ENCODE results near the gene HS6ST3.
A peak's percentile ranks its signal among the peaks of the same experiment; 100 is the strongest.

Gene HS6ST3

GRCh38 chr13:96573563-96573962 is 483.7 kb downstream of the HS6ST3 start:
- no peak for DNase-seq

- DNase-seq, result no peak
Observed at GRCh38 chr13:96575423-96576320, 485.8 kb downstream of the HS6ST3 start.

GRCh38 chr13:96581741-96582140 is 491.8 kb downstream of the HS6ST3 start:
- DNase-seq, result peak; percentile 41

GRCh38 chr13:96615252-96615651 is 525.3 kb downstream of the HS6ST3 start:
- no peak for DNase-seq

- DNase-seq, result no peak
Observed at GRCh38 chr13:96617528-96617927, 527.6 kb downstream of the HS6ST3 start.

GRCh38 chr13:96621634-96622183 is 531.8 kb downstream of the HS6ST3 start:
- DNase-seq, result no peak

- no peak for DNase-seq
Observed at GRCh38 chr13:96629331-96629730, 539.4 kb downstream of the HS6ST3 start.

GRCh38 chr13:96632536-96633320 is 542.8 kb downstream of the HS6ST3 start:
- no peak for DNase-seq

- no peak for DNase-seq
Observed at GRCh38 chr13:96636001-96636709, 546.2 kb downstream of the HS6ST3 start.

GRCh38 chr13:96637039-96637438 is 547.1 kb downstream of the HS6ST3 start:
- no peak for DNase-seq

GRCh38 chr13:96646101-96646500 is 556.2 kb downstream of the HS6ST3 start:
- no peak for DNase-seq

GRCh38 chr13:96646515-96647211 is 556.8 kb downstream of the HS6ST3 start:
- no peak for DNase-seq

- no peak for DNase-seq
Observed at GRCh38 chr13:96650301-96650886, 560.5 kb downstream of the HS6ST3 start.

GRCh38 chr13:96651598-96651997 is 561.7 kb downstream of the HS6ST3 start:
- DNase-seq, result no peak

GRCh38 chr13:96652506-96652905 is 562.6 kb downstream of the HS6ST3 start:
- DNase-seq, result no peak

- no peak for DNase-seq
Observed at GRCh38 chr13:96661612-96662011, 571.7 kb downstream of the HS6ST3 start.

- no peak for DNase-seq
Observed at GRCh38 chr13:96662036-96662435, 572.1 kb downstream of the HS6ST3 start.

- no peak for DNase-seq
Observed at GRCh38 chr13:96667294-96668018, 577.5 kb downstream of the HS6ST3 start.

GRCh38 chr13:96671073-96671472 is 581.2 kb downstream of the HS6ST3 start:
- DNase-seq, result no peak

- DNase-seq, result no peak
Observed at GRCh38 chr13:96672016-96672415, 582.1 kb downstream of the HS6ST3 start.

GRCh38 chr13:96673825-96674224 is 583.9 kb downstream of the HS6ST3 start:
- DNase-seq, result no peak
